ENCODE results near the gene CDKN1B. TPM values are rescaled to one million over a fixed set of nuclear protein-coding genes. Genes with fewer than 3 reads are reported as not detected.
A peak's percentile ranks its signal among the peaks of the same experiment; 100 is the strongest.

CDKN1B gene
- total and polyA plus RNA-seq, 2 of the 13 experiments (the other 11 are each of a cell fraction or from before 2014, with no cell fraction given), result 20.1 to 37.2 TPM

DNA sequence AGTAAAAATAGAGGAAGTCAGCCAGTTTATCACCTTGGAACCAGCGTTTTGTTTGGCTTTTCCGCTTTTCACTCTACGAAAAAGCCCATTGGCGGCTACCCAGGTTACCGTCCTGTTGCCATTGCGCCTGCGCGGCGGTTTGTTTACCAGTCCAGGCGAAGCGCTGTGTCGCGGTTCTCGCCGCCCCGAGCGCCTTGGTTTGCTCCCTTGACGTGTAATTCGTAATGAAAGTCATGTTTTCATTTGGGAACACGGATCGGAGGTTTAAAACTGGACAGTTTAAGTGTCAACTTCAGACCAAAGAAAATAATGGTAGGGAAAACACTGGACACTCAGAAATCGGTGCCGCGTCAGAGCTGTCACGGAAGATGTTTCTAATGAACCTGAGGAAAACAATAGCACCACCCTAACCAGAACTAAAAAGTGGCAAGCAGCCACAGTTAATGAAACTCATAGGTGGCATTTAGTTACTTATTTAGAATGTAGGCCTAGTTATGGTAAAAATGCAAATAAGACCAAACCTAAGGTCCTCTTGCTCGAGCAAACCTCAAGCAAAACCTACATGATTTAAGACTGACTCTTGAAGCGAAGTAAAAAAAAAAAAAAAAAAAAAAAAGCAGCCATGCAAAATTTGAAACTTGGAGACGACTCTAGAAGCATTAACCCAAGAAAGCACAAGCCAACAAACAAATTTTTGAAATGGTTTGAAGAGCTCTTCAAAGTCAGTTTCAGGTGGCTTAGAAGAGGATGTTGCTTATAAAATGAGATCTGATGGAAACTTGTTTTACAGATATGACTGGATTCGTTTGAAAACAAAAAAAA lies 20.4 kb upstream of the CDKN1B start (continued):
- TF ChIP-seq NONO (IDR thresholded peaks at IDR 0.05) (no peak), NONO (CRISPR knock-in tag; conservative IDR thresholded peaks at IDR 0.05) (no peak), ZNF234 (CRISPR knock-in tag; conservative IDR thresholded peaks at IDR 0.05) (no peak), STAG1 (CRISPR knock-in tag; IDR thresholded peaks at IDR 0.05) (no peak), MAFF (IDR thresholded peaks at IDR 0.05; ENCODE audit: low read depth, low read length) (no peak), HES4 (CRISPR knock-in tag; IDR thresholded peaks at IDR 0.05; ENCODE audit: borderline replicate concordance) (no peak), SAP130 (CRISPR knock-in tag; IDR thresholded peaks at IDR 0.05; ENCODE audit: low read depth) (peak; percentile 71), FOXC1 (CRISPR knock-in tag; IDR thresholded peaks at IDR 0.05; ENCODE audit: borderline replicate concordance) (no peak), SIX1 (CRISPR knock-in tag; IDR thresholded peaks at IDR 0.05; ENCODE audit: borderline replicate concordance) (no peak), MTA1 (CRISPR knock-in tag; IDR thresholded peaks at IDR 0.05; ENCODE audit: borderline replicate concordance) (no peak), MBD4 (IDR thresholded peaks at IDR 0.05; ENCODE audit: borderline replicate concordance, low read length) (no peak), CBFB (CRISPR knock-in tag; IDR thresholded peaks at IDR 0.05) (no peak), EZH2 (conservative IDR thresholded peaks at IDR 0.05; ENCODE audit: low read depth, low read length) (no peak), THAP11 (CRISPR knock-in tag; IDR thresholded peaks at IDR 0.05) (peak; percentile 45; the same call in 1 of the 2 replicates), KDM6A (CRISPR knock-in tag; IDR thresholded peaks at IDR 0.05; ENCODE audit: low read depth) (0 out of 2 replicates have a peak, but pooled peaks have one; percentile 30), FOXO1 (CRISPR knock-in tag; IDR thresholded peaks at IDR 0.05) (peak; percentile 82), TRIM24 (CRISPR knock-in tag; IDR thresholded peaks at IDR 0.05) (no peak)
- TF ChIP-seq, protein P1, sequence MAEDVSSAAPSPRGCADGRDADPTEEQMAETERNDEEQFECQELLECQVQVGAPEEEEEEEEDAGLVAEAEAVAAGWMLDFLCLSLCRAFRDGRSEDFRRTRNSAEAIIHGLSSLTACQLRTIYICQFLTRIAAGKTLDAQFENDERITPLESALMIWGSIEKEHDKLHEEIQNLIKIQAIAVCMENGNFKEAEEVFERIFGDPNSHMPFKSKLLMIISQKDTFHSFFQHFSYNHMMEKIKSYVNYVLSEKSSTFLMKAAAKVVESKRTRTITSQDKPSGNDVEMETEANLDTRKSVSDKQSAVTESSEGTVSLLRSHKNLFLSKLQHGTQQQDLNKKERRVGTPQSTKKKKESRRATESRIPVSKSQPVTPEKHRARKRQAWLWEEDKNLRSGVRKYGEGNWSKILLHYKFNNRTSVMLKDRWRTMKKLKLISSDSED (CRISPR knock-in tag; IDR thresholded peaks at IDR 0.05), result no peak
- TF ChIP-seq, protein P2, sequence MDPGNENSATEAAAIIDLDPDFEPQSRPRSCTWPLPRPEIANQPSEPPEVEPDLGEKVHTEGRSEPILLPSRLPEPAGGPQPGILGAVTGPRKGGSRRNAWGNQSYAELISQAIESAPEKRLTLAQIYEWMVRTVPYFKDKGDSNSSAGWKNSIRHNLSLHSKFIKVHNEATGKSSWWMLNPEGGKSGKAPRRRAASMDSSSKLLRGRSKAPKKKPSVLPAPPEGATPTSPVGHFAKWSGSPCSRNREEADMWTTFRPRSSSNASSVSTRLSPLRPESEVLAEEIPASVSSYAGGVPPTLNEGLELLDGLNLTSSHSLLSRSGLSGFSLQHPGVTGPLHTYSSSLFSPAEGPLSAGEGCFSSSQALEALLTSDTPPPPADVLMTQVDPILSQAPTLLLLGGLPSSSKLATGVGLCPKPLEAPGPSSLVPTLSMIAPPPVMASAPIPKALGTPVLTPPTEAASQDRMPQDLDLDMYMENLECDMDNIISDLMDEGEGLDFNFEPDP (CRISPR knock-in tag; conservative IDR thresholded peaks at IDR 0.05), result no peak
- TF ChIP-seq, protein P3, sequence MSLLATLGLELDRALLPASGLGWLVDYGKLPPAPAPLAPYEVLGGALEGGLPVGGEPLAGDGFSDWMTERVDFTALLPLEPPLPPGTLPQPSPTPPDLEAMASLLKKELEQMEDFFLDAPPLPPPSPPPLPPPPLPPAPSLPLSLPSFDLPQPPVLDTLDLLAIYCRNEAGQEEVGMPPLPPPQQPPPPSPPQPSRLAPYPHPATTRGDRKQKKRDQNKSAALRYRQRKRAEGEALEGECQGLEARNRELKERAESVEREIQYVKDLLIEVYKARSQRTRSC (CRISPR knock-in tag; IDR thresholded peaks at IDR 0.05; ENCODE audit: low read depth), result no peak
- TF ChIP-seq, protein P4, sequence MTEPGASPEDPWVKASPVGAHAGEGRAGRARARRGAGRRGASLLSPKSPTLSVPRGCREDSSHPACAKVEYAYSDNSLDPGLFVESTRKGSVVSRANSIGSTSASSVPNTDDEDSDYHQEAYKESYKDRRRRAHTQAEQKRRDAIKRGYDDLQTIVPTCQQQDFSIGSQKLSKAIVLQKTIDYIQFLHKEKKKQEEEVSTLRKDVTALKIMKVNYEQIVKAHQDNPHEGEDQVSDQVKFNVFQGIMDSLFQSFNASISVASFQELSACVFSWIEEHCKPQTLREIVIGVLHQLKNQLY (CRISPR knock-in tag; IDR thresholded peaks at IDR 0.05), result no peak
- TF ChIP-seq, protein P5, sequence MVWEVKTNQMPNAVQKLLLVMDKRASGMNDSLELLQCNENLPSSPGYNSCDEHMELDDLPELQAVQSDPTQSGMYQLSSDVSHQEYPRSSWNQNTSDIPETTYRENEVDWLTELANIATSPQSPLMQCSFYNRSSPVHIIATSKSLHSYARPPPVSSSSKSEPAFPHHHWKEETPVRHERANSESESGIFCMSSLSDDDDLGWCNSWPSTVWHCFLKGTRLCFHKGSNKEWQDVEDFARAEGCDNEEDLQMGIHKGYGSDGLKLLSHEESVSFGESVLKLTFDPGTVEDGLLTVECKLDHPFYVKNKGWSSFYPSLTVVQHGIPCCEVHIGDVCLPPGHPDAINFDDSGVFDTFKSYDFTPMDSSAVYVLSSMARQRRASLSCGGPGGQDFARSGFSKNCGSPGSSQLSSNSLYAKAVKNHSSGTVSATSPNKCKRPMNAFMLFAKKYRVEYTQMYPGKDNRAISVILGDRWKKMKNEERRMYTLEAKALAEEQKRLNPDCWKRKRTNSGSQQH (CRISPR knock-in tag; IDR thresholded peaks at IDR 0.05; ENCODE audit: low read depth), result no peak
- TF ChIP-seq, protein P6, sequence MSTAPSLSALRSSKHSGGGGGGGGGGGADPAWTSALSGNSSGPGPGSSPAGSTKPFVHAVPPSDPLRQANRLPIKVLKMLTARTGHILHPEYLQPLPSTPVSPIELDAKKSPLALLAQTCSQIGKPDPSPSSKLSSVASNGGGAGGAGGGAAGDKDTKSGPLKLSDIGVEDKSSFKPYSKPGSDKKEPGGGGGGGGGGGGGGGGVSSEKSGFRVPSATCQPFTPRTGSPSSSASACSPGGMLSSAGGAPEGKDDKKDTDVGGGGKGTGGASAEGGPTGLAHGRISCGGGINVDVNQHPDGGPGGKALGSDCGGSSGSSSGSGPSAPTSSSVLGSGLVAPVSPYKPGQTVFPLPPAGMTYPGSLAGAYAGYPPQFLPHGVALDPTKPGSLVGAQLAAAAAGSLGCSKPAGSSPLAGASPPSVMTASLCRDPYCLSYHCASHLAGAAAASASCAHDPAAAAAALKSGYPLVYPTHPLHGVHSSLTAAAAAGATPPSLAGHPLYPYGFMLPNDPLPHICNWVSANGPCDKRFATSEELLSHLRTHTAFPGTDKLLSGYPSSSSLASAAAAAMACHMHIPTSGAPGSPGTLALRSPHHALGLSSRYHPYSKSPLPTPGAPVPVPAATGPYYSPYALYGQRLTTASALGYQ (CRISPR knock-in tag; IDR thresholded peaks at IDR 0.05), result no peak
- TF ChIP-seq, protein P7, sequence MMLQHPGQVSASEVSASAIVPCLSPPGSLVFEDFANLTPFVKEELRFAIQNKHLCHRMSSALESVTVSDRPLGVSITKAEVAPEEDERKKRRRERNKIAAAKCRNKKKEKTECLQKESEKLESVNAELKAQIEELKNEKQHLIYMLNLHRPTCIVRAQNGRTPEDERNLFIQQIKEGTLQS (CRISPR knock-in tag; IDR thresholded peaks at IDR 0.05), result no peak
